ENCODE results near the gene KLK13.

KLK13 gene

GRCh38 chr19:51018745-51019543 is 45.9 kb downstream of the KLK13 start:
- no peak for DNase-seq

GRCh38 chr19:51016798-51017683 is 47.9 kb downstream of the KLK13 start:
- DNase-seq, result no peak

GRCh38 chr19:51015691-51016267 is 49.1 kb downstream of the KLK13 start:
- no peak for DNase-seq

GRCh38 chr19:51014242-51014641 is 50.6 kb downstream of the KLK13 start:
- DNase-seq, result no peak

GRCh38 chr19:51012661-51013190 is 52.2 kb downstream of the KLK13 start:
- DNase-seq, result no peak

- DNase-seq, result no peak
Measured at GRCh38 chr19:51010066-51010795, 54.7 kb downstream of the KLK13 start.

- DNase-seq, result no peak
Measured at GRCh38 chr19:51009061-51009891, 55.6 kb downstream of the KLK13 start.

GRCh38 chr19:51007488-51007887 is 57.4 kb downstream of the KLK13 start:
- no peak for DNase-seq

- no peak for DNase-seq
Measured at GRCh38 chr19:51006406-51006805, 58.5 kb downstream of the KLK13 start.

All from GOT3 (cell line).